G401.6 (cell line): ENCODE measurements around the gene TBCEL.
"Not testable (repeated sequence)": the region's sequence is repeated elsewhere in the genome, so short reads cannot be mapped to it uniquely, and the experiment has no call there.

Experiments
- FAIRE-seq: peaks from 2 replicates; lab custom pipeline; 2012; peaks lifted over from hg19 to GRCh38; lab: Jason Lieb, UNC

Gene TBCEL

GRCh38 chr11:121106812-121107211 is 82.9 kb downstream of the TBCEL start:
- FAIRE-seq, result no peak

- FAIRE-seq, result no peak
These were observed 84.5 kb downstream of the TBCEL start for GRCh38 chr11:121108413-121108812.

DNA sequence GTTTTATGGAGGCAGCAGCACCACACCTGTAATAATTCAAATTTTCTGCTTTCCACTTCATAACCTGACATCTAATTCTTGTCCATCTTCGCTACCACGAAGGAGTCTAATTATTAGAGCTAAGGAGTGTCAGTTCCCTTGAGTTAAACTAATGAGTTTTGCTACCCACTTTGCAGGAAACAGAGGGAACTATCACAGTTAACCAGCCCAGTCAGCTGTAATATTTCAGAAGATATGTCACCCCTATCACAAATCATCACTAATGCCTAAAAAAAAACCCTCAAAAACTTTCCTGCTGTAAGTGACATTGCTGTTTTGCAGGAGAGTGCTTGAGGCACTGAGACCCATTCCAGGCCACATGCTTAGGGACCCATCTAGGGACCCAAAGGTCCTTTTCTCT is 85.6 kb downstream of the TBCEL start:
- no peak for FAIRE-seq

DNA sequence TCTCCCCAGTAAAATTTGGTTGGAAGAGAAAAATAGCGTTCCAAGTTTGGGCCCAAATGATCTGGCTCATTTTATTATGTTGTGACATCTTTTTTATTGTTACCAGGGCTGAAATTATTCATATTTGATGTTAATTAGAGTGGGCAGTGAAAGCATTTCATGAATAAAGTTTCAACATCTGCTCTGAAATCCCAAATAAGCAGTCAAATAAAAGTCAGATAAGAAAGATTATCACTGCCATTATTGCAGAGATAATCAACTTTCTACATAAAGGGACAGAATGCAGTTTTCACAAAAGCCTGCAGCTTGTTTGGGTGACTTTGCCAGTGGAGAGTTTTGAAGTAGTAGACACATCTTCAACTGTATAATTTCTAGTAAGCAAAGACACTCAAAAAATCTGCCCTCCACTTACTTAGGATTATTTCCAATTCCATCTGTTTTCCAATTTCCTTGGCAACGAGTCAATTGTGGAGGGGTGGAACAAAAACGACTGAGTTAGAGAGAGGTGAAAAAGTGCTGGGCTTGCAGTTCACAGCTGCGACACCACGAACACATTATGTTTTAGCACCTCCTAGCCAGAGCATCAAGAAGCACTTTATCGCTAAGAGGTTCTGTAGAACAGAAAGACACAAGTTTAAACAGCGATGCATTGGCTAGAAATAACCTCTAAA is 86.1 kb downstream of the TBCEL start:
- FAIRE-seq, result no peak

DNA sequence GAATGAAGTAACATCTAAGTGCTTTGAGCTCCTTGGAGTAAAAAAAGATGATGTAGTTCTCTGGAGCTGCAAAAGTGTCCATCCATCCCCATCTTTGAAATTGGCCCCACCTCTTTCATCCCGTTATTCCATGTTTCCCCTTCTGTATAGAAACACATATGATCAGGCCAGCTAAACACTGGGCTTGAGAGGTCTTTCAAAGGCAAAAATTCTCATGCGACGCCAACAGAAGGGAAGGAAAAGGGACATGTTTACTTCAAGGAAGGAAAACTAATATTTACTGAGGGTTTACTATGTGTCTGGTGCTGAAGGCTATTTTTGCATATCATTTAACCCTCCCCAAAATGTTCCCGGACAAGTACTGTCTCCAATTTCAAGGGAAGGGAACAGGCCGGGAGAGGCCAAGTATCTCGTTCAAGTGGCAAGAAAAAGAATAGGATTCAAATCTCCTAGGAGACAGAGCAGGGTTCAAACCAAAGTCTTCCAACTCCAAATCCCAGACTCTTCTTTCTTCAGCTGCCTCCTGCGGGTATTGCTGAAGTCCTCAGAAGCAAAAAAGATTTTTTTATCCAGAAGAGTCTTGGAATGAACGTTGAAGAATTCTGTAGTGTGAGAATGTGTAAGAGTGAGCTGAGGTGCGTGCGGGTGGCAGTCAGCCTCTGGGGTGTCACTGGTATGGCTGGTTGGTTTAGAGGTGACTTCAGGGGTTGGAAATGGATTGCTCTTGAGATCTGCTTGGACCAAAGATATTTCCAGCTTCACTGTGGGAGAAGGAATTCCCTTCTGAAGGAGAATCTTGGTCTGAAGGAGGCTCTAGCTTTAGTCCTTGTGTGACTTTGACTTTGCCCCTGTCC is 87.2 kb downstream of the TBCEL start:
- no peak for FAIRE-seq

DNA sequence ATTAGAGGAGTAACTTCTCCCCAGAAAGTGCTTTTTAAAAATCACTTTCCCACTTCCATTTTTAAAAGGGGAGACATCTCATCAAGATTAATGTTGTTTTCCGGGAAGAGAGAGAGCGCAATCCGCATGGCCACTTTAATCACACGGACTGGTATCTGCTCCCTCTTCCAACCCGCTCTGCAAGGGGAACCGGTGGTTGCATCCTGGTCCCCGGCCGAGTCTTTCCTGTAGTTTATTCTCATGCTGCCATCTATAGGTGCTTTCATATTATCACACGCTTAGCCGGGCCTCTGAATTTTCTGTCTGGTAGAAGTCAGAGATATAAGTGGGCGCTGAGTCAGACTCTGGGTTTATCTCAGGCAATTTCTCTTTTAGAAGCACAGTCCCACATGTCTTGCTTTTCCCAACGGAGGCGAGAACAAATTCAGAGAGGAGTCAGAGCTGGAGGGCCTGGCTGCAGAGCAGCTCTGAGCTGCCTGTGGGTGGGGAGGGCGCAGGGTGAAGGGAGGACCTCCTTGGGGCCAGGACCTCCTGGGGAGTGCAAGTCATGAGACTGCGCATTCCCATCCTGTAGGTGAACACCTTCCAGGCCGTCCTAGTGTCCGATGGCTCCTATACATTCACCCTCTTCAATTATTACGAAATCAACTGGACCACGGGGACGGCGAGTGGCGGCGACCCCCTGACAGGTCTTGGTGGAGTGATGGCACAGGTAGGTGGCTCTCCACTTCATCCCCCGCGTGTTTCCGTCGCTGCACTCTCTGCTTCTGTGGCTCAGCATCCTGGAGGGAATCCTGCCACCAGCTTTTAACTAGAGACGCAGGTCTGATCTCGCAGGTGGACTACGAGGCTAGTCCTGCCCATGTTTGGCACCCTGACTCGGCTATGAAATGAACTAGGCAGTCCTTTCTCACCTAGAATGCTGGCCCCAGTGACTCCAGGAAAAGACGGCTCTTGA is 88.9 kb downstream of the TBCEL start:
- FAIRE-seq, result peak; percentile 48

DNA sequence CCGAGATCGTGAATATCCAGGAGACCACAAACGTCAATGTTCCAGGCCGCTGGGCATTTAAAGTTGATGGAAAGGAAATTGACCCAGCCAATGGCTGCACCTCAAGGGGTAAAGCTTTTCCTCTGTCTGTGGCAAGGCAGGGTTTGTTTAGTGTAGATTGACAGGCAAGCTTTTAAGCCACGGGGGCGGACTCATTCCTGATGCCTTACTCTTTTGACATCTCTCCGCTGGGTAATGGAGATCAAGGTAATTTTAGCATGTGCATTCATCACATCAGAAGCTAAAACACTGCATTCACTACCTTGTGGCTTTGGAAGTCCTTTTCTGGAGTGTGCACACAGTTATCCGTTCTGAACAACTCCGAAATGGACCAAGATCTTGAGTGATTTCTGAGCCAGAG is 89.7 kb downstream of the TBCEL start:
- FAIRE-seq, result no peak

GRCh38 chr11:121115024-121115423 is 91.1 kb downstream of the TBCEL start:
- FAIRE-seq, result not testable (repeated sequence)

GRCh38 chr11:121117788-121118187 is 93.9 kb downstream of the TBCEL start:
- no peak for FAIRE-seq

DNA sequence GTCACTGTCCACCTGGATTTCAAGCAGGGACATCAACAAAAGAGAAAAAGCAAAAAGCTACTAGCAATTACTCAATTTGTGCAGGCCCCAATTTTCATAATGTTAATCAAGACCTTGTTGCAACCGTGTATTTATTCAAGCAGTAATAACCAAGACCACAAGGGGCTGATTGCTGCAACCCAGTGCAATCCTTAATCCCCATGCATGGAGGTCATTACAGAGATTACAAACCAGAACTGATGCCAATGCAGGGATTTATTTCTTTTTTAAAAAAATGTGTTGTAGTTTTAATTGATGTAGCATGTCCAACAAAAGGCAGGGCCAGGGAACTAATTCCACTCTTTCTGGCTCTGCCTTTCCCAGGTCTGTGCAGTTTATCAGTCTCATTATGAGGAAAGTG is 95.5 kb downstream of the TBCEL start:
- FAIRE-seq, result no peak

DNA sequence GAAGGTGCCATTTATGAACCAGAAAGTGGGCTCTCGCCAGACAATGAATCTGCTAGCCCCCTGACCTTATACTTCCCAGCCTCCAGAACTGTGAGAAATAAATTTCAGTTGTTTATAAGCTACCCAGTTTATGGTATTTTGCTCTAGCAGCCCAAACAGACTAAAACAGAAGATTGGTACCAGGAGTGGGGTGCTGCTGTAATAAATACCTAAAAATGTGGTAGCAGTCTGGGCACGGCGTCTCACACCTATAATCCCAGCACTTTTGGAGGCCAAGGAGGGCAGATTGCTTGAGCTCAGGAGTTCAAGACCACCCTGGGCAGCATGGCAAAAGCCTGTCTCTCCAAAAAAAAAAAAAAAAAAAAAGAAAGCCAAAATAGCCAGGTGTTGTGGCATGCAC is 98.4 kb downstream of the TBCEL start:
- no peak for FAIRE-seq

GRCh38 chr11:121123496-121124069 is 99.7 kb downstream of the TBCEL start:
- no peak for FAIRE-seq

- no peak for FAIRE-seq
These were observed 103.9 kb downstream of the TBCEL start for GRCh38 chr11:121127809-121128208.

- FAIRE-seq, result no peak
These were observed 105.7 kb downstream of the TBCEL start for GRCh38 chr11:121129362-121130340.

GRCh38 chr11:121131656-121132055 is 107.8 kb downstream of the TBCEL start:
- no peak for FAIRE-seq

GRCh38 chr11:121132211-121132976 is 108.5 kb downstream of the TBCEL start:
- FAIRE-seq, result no peak

DNA sequence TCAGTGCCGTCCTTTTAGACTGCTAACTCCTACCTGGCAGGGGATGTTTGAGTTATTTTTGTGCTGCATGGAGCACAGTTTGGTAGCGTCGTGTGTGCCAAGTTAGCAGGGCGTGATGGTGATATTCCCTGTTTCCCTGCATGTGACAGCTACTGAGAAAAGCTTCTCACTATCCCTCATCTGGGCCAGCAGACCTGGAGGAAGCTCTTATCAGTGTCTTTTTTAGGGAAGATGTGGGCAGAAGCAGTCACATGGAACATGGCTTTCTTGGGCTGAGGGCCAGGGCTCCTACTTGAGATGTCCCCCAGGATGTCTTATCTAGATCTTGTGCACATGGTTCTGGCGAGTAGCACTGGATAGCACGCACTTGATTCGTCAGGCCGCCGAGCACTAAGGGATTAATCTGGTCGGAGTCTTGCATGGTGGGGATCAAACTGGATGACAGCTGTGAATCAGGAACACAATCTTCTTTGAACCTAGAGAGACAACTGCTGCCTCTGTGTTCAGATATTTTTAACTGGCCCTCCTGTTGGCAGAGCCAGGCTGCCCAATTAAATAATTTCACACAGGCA is 110.9 kb downstream of the TBCEL start:
- FAIRE-seq, result no peak

DNA sequence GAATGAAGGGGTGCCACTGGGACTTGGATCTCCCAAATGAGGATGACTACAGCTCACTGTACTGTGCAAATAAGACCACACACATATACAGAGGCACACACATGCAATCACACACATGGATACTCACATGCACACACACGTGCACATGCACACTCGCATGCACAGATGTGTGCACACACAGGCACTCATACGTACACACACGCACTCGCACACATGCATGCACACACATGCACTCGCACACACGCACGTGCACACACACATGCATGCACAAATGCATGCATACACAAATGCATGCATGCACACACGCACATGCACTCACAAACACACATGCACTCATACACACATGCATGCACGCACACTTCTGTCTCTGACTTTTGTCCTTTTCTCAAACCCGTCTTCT is 113.1 kb downstream of the TBCEL start:
- FAIRE-seq, result no peak

- no peak for FAIRE-seq
These were observed 114.4 kb downstream of the TBCEL start for GRCh38 chr11:121138259-121138658.

GRCh38 chr11:121140369-121140768 is 116.5 kb downstream of the TBCEL start:
- no peak for FAIRE-seq
